Measurements from ENCODE around the gene NSL1.

- TF ChIP-seq CTCF (IDR thresholded peaks at IDR 0.05; ENCODE audit: borderline replicate concordance, extremely low read depth, low read length, poor library complexity, severe bottlenecking) (no peak), EZH2 (IDR thresholded peaks at IDR 0.05; ENCODE audit: borderline replicate concordance, low read depth, low read length, severe bottlenecking) (no peak)
These were observed 107.0 kb downstream of the NSL1 start for GRCh38 chr1:212684521-212685090.
